GM12878 (cell line): ENCODE data around the gene GRIK5. TPM values are rescaled to one million over a fixed set of nuclear protein-coding genes. Genes with fewer than 3 reads are reported as not detected.

Experiments used
- ATAC-seq: fragments of 200-7000 bp; cut with Tn5 transposase; 3 replicates; pipeline ENCODE4 v1.9.1; 2020; ENCODE audit warnings: mild to moderate bottlenecking, moderate library complexity
- BruUV-seq: library from RNA; stranded (reverse); fragments of 400-500 nt; replicated peaks from 2 replicates; lab custom pipeline; 2021; lab: Mats Ljungman, UMichigan
- CTCF ChIA-PET: fragments of 300-600 bp; sonication (Branson Sonifier 250); formaldehyde crosslinking; extraction: SDS; loops from one replicate; lab custom pipeline; 2021; ENCODE audit warnings: inconsistent platforms; lab: Yijun Ruan, JAX
- POLR2A ChIA-PET: fragments of 350-600 bp; formaldehyde crosslinking; extraction: SDS; loops from one replicate; lab custom pipeline; 2021; ENCODE audit warnings: inconsistent platforms; lab: Charles Lee
- RAD21 ChIA-PET: fragments of 300-600 bp; sonication (Branson Sonifier 250); formaldehyde crosslinking; loops from one replicate; lab custom pipeline; 2023; ENCODE audit warnings: antibody characterized with exemption; ENCODE audit not compliant: unreplicated experiment; lab: Charles Lee
- SMC1A ChIA-PET: fragments of 300-600 bp; sonication (Branson Sonifier 250); formaldehyde crosslinking; loops from one replicate; lab custom pipeline; 2023; ENCODE audit not compliant: unreplicated experiment, uncharacterized antibody; lab: Charles Lee
- DNase-seq: peaks from one replicate; pipeline ENCODE4 v3.0.0-alpha.2; 2011; ENCODE audit warnings: low read depth, low spot score
- FAIRE-seq: peaks from 3 replicates; lab custom pipeline; 2011; peaks lifted over from hg19 to GRCh38; lab: Jason Lieb, UNC
- H2AFZ ChIP-seq: 2 replicates; pipeline ENCODE4 v1.6.0; 2011; ENCODE audit warnings: low read depth, low read length, control low read depth; ENCODE audit not compliant: control insufficient read depth
- H3K27ac ChIP-seq: 2 replicates; pipeline ENCODE4 v1.5.1; 2011; ENCODE audit warnings: control low read depth; ENCODE audit not compliant: control insufficient read depth, insufficient read depth
- H3K27me3 ChIP-seq, 2 experiments: replicated peaks in 1 of 2; 2 replicates each; pipeline versions ENCODE4 v1.6.0 to v1.6.1; 2011; ENCODE audit warnings: low read length in 1 of 2; ENCODE audit not compliant: control insufficient read depth in 2 of 2, insufficient read depth in 2 of 2
- H3K36me3 ChIP-seq, 2 experiments: 2 replicates each; pipeline ENCODE4 v1.5.1; 2011; ENCODE audit warnings: low read length in 1 of 2; ENCODE audit not compliant: control insufficient read depth in 2 of 2, insufficient read depth in 2 of 2
- H3K4me1 ChIP-seq: 2 replicates; pipeline ENCODE4 v1.6.1; 2011; ENCODE audit warnings: mild to moderate bottlenecking, low read length, moderate library complexity, mixed read lengths; ENCODE audit not compliant: control insufficient read depth, insufficient read depth
- H3K4me2 ChIP-seq: 2 replicates; pipeline ENCODE4 v1.6.0; 2011; ENCODE audit warnings: control low read depth; ENCODE audit not compliant: control insufficient read depth, insufficient read depth
- H3K4me3 ChIP-seq: fragments of 200-600 bp; sonication (generic); 2 replicates; pipeline ENCODE4 v1.5.1; 2016
- H3K79me2 ChIP-seq: 2 replicates; pipeline ENCODE4 v1.6.0; 2011; ENCODE audit warnings: low read length; ENCODE audit not compliant: control insufficient read depth, insufficient read depth
- H3K9ac ChIP-seq: 2 replicates; pipeline ENCODE4 v1.8.0; 2011; ENCODE audit warnings: low read length, control low read depth, mixed read lengths; ENCODE audit not compliant: control insufficient read depth, insufficient read depth
- H3K9me3 ChIP-seq: replicated peaks from 3 replicates; pipeline ENCODE4 v1.5.1; 2011; ENCODE audit warnings: mild to moderate bottlenecking, low read length; ENCODE audit not compliant: control insufficient read depth, insufficient read depth
- H4K20me1 ChIP-seq: 2 replicates; pipeline ENCODE4 v1.6.0; 2011; ENCODE audit not compliant: control insufficient read depth, insufficient read depth
- ATF3 ChIP-seq: IDR thresholded peaks from 2 replicates; pipeline ENCODE4 v1.6.1; 2011; ENCODE audit warnings: low read depth, mild to moderate bottlenecking, low read length, moderate library complexity, borderline replicate concordance; ENCODE audit errors: extremely low read depth
- E2F8 ChIP-seq: fragments of 450-650 bp; IDR thresholded peaks from 2 replicates; pipeline ENCODE4 v1.6.1; 2018; ENCODE audit warnings: mild to moderate bottlenecking, low read depth, moderate library complexity; ENCODE audit not compliant: partially characterized antibody
- JUNB ChIP-seq: IDR thresholded peaks from 2 replicates; pipeline ENCODE4 v1.6.1; 2016; ENCODE audit warnings: antibody characterized with exemption, mild to moderate bottlenecking
- MEF2B ChIP-seq: fragments of 450-650 bp; IDR thresholded peaks from 2 replicates; pipeline ENCODE4 v1.6.1; 2018; ENCODE audit warnings: mild to moderate bottlenecking, moderate library complexity; ENCODE audit not compliant: partially characterized antibody, poor library complexity, severe bottlenecking
- MXI1 ChIP-seq: fragments of 150-350 bp; IDR thresholded peaks from 2 replicates; pipeline ENCODE4 v1.6.1; 2011; ENCODE audit warnings: low read depth, mild to moderate bottlenecking, inconsistent platforms, low read length, improper control_type of control experiment
- RB1 ChIP-seq: fragments of 450-650 bp; formaldehyde crosslinking; IDR thresholded peaks from 2 replicates; pipeline ENCODE4 v1.6.1; 2017; ENCODE audit warnings: mild to moderate bottlenecking, borderline replicate concordance
- RELB ChIP-seq: fragments of 450-650 bp; IDR thresholded peaks from 2 replicates; pipeline ENCODE4 v1.6.1; 2017; ENCODE audit warnings: low read depth, mild to moderate bottlenecking, moderate library complexity
- SRF ChIP-seq, 2 experiments: IDR thresholded peaks; 2 replicates each; pipeline ENCODE4 v1.6.1; 2011; ENCODE audit warnings: low read depth in 2 of 2, low read length in 2 of 2, mild to moderate bottlenecking in 1 of 2, moderate library complexity in 1 of 2
- TCF3 ChIP-seq: IDR thresholded peaks from 2 replicates; pipeline ENCODE4 v1.6.1; 2012; ENCODE audit warnings: low read depth, mild to moderate bottlenecking, low read length, borderline replicate concordance; ENCODE audit not compliant: insufficient read depth
- YY1 ChIP-seq: IDR thresholded peaks from 2 replicates; pipeline ENCODE4 v1.6.1; 2011; ENCODE audit warnings: low read depth, mild to moderate bottlenecking, low read length
- ZBTB33 ChIP-seq: fragments of 450-650 bp; IDR thresholded peaks from 2 replicates; pipeline ENCODE4 v1.6.1; 2017; ENCODE audit warnings: mild to moderate bottlenecking
- WGBS: methylation state at CpG from one replicate; pipeline ENCODE4 v1.1.6; 2016; ENCODE audit warnings: low lambda C conversion rate; ENCODE audit not compliant: insufficient replicate concordance, insufficient coverage; ENCODE audit errors: missing lambda C conversion rate; 5-methylcytosine and 5-hydroxymethylcytosine counted together
- in situ Hi-C: fragments of 300-500 bp; cut with MboI; formaldehyde crosslinking; loops from 9 replicates; pipeline ENCODE4 v1.14.3; 2018; ENCODE audit warnings: mixed read lengths
- intact Hi-C: fragments of 100-400 bp; cut with micrococcal nuclease; formaldehyde crosslinking; loops from one replicate; pipeline ENCODE4 v1.14.2; 2022; ENCODE audit not compliant: unreplicated experiment
- polyA plus RNA-seq, 11 experiments: library from polyadenylated mRNA; depleted of rRNA in 4 of 11; unstranded in 6 of 11; stranded (reverse) in 5 of 11; fragments of >200 nt; fragmentation: Nextera tagmentation in 4 of 11; fragmentation: Illumina TruSeq in 1 of 11; extraction: Ambion mirVana in 4 of 11; extraction: Trizol in 1 of 11; gene quantifications; 1 replicate in 1 of 11; 2 replicates in 10 of 11; pipeline versions ENCODE4 v1.2.1 to v1.2.3, GENCODE V29; 2011 to 2016; ENCODE audit warnings: inconsistent platforms in 2 of 11, missing spikeins in 2 of 11, low read depth in 1 of 11
- total RNA-seq, 4 experiments: library from RNA; depleted of rRNA in 3 of 4; stranded (reverse); fragments of >200 nt in 3 of 4; fragmentation: Illumina TruSeq in 1 of 4; extraction: Trizol in 1 of 4; gene quantifications; 2 replicates each; pipeline versions ENCODE4 v1.2.1 to v1.2.3, GENCODE V29; 2013 to 2021

GRIK5 gene
- total and polyA plus RNA-seq, 10 of the 15 experiments (the other 5 are each of a cell fraction or from before 2014, with no cell fraction given), result 0.03 to 0.23 (median 0.07) TPM; not detected in 3

GRCh38 chr19:41957161-41957837 is 112.7 kb downstream of the GRIK5 start:
- no peak overlapping the region for H2AFZ ChIP-seq
- no peak for DNase-seq
- H3K79me2 ChIP-seq, result no peaks in the 10 kb centered on the region
- no peak overlapping the region for H3K4me3 ChIP-seq
- ATAC-seq, result no peak
- RAD21 ChIA-PET, result interaction anchor here (1.5 to 2.4 kb wide), 4 partner anchors 12 to 164 kb away, joined by 5 to 9 read pairs (median 7); partner anchors contain the start of gene RPS19
- no peak overlapping the region for H3K27ac ChIP-seq
- no peaks in the 10 kb centered on the region for H3K27me3 ChIP-seq
- peaks cover 12% of the 10 kb centered on the region for H3K4me1 ChIP-seq
- intact Hi-C loops (loop anchor here (5.0 kb wide), 1 partner anchor 165 kb away; no protein-coding TSS in a partner anchor), in situ Hi-C loops (no loop called here)
- CTCF ChIA-PET, result interaction anchor here (0.6 to 4.8 kb wide), 15 partner anchors 13 to 390 kb away, joined by 3 to 51 read pairs (median 4); partner anchors contain the start of genes CEACAM3 and RPS19
- BruUV-seq, result no TSS peak
- H4K20me1 ChIP-seq, result no peaks in the 10 kb centered on the region
- no peaks in the 10 kb centered on the region for H3K36me3 ChIP-seq
- H3K9ac ChIP-seq, result no peak overlapping the region
- SMC1A ChIA-PET, result interaction anchor here (0.9 to 1.6 kb wide), 8 partner anchors 13 to 164 kb away, joined by 3 to 12 read pairs (median 4); partner anchors contain the start of gene RPS19
- no peaks in the 10 kb centered on the region for H3K9me3 ChIP-seq
- WGBS, result 82% methylated on average over 11 of the region's 11 CpGs
- TF ChIP-seq MEF2B (no peak), E2F8 (no peak), TCF3 (no peak), SRF (IDR thresholded peaks at IDR 0.05; ENCODE audit: low read depth in 2 of 2, low read length in 2 of 2) (no peak), ZBTB33 (no peak), JUNB (no peak), RB1 (no peak), ATF3 (no peak), RELB (no peak), YY1 (no peak), MXI1 (no peak)
- TF ChIP-seq, all 136 proteins: peak for 0
- no peak overlapping the region for H3K4me2 ChIP-seq
- POLR2A ChIA-PET, result interaction anchor here (2.7 to 2.9 kb wide), 2 partner anchors 11 to 97 kb away, joined by 16 to 20 read pairs; partner anchors contain the start of gene RPS19
- no peak for FAIRE-seq
